ENCODE data around the gene PRRG1.
"Not testable (repeated sequence)": the region's sequence is repeated elsewhere in the genome, so short reads cannot be mapped to it uniquely, and the experiment has no call there.

Gene PRRG1

GRCh38 chrX:37462346-37462745, 113.2 kb downstream of the PRRG1 start:
- no peak for DNase-seq
- intact Hi-C loops (cut with DNase I): no loop called here

DNA sequence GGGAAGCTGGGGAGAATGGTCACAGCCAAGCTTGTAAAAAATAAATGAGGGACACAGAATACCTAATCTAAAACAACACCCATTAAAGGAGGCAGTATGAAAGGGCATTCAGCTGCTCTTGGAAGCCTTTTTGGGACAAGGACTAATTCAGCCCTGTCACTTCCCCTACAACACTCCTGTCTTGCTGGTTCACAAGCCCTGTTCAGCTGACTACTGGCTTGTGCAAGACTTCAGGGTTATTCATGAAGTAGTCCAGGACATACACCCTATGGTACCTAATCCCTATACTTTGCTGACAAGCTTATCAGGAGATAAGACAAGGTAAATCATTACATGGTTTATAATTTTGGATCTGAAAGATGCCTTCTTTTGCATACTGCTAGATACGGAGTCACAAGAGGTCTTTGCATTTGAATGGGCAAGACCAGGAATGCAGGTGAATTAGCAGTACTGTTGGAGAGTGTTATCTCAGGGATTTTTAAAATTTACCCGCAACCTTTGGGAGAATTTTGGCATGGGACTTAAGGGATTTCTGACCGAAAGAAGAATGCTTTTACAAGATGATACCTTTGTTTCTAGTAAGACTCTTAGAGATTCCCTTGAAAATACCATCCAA, 119.1 kb downstream of the PRRG1 start:
- DNase-seq: no peak
- intact Hi-C loops (cut with DNase I): no loop called here

GRCh38 chrX:37470711-37471110, 121.5 kb downstream of the PRRG1 start:
- DNase-seq: no peak
- intact Hi-C loops (cut with DNase I): no loop called here

DNA sequence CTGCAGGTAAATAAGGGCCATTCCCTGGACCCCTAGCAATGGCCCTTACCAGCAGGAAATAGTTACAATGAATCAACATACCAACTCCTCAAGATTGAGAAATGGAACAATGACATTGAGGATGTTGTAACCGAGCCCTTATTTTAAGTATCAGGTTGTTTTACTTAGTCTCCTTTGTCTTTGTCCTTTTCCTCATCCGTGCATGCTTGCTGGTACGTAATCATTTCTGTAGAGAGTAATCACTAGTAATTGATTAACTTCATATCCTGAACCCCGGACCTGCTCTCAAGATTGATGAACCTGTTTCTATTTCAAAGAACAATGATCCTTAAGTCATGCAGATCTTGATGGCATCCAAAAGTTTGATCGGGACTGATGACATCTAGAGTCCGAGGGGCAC, 123.7 kb downstream of the PRRG1 start:
- no peak for DNase-seq
- intact Hi-C loops (cut with DNase I): no loop called here

GRCh38 chrX:37474478-37474877, 125.3 kb downstream of the PRRG1 start:
- intact Hi-C loops (cut with DNase I): no loop called here
- DNase-seq: no peak

- DNase-seq: no peak
- intact Hi-C loops (cut with DNase I): no loop called here
Measured at GRCh38 chrX:37476571-37477170, 127.5 kb downstream of the PRRG1 start.

DNA sequence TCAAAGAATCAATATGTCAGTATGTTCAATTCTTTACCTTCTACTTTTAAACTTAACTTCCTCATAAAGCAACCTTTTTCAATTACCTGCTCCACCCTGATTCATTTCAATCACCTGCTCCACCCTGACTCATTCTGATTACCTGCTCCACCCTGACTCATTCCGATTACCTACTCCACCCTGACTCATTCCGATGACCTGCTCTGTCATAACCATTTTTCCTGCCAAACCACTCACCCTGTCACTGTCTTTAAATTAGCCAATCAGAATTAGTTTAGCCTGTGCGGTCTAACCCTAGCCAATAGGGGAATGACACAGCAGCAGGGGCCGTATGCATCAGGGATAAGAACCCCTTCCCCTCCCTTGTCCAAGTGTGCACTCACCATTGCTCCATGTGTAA, 135.2 kb downstream of the PRRG1 start:
- intact Hi-C loops (cut with DNase I); DNase-seq: not testable (repeated sequence)

DNA sequence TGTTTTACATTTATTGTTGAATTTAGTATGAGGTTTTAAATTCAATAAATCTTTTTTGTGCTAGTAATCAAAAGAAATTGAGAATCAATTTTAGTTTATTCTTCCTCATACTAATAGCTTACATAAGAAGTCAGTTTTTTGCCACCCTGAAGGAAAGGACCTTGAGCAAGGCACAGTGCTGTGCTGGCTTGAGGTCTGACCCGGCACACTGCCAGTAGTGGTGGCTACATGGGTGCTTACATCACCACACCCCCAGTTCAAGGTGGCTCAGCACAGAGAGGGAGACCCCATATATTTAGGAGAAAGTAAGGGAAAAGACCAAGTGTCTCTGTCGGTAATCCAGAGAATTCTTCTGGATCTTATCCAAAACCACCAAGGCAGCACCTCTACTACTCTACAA, 136.3 kb downstream of the PRRG1 start:
- intact Hi-C loops (cut with DNase I): no loop called here
- DNase-seq: no peak

DNA sequence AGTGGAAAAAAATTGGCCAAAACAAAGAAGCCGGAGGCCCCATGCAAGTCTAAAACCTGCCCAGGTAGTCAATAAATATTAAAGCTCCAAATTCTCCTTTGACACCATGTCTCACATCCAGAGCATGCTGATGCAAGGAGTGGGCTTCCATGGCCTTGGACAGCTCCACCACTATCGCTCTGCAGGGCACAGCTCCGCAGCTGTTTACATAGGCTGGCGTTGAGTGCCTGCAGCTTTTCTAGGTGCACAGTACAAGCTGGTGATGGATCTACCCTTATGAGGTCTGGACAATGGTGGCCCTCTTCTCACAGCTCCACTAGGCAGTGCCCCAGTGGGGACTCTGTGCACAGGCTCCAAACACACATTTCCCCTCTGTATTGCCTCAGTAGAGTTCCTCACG, 138.1 kb downstream of the PRRG1 start:
- intact Hi-C loops (cut with DNase I): no loop called here
- DNase-seq: no peak

DNA sequence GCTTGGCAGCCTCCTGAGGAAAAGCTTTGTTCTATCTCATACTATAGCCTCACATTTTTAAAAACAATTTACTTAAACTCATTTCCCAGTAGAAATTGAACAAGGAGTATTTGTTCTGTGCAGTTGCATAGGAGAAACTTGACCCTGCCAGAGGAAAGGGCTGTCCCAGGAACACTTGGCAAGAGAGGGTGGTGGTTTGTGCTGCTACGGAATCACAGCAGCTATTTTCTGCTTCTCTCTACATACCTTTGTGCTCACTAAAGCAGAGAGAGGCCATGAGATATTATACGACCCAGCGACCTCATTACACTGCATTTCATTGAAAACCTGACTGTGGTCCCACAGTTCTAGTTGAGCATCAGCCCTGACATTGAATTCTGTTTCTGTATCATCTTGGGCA, 139.2 kb downstream of the PRRG1 start:
- no peak for DNase-seq
- intact Hi-C loops (cut with DNase I): no loop called here

DNA sequence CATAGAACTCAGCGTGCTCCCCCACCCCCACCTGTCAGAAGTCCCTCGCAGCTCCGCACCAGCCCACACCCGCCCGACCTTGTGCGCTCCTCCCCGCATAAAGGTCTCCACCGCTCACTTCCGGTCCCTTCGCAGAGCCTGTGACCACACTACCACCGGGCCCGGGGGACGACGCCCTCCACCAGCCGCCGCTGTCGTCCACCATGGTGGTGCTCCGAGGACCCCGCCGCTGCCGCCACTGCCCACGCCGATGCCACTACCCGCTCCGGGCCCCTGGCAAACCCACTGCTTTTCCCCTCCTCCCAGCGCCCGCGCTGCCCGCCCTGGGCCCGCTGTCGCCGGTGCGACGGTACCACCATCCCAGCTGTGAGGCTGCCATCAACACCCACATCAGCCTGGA, 142.5 kb downstream of the PRRG1 start:
- intact Hi-C loops (cut with DNase I): no loop called here
- DNase-seq: peak in 1 of 10 donors; percentile 68

GRCh38 chrX:37495760-37496159, 146.6 kb downstream of the PRRG1 start:
- DNase-seq; intact Hi-C loops (cut with DNase I): not testable (repeated sequence)

GRCh38 chrX:37497126-37497525, 148.0 kb downstream of the PRRG1 start:
- intact Hi-C loops (cut with DNase I); DNase-seq: not testable (repeated sequence)

DNA sequence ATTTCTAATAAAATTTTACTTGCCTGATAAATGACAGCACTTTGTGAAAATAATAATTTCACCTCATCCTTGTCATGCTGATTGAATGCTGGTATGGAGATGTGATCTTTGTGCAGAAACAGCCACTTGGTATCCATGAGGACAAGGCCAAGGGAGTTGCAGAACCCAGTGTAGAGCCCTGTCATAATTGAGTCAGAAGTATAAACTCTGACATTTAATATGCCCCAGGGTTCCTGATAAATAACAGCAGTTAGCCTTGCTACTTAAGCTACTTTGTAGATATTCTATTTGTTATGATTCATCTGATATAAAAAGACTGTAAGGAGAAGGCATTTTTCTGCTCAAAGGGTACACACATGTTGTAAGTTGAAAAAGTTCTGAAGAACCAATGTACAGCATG, 149.2 kb downstream of the PRRG1 start:
- intact Hi-C loops (cut with DNase I); DNase-seq: not testable (repeated sequence)

GRCh38 chrX:37499649-37500048, 150.5 kb downstream of the PRRG1 start:
- DNase-seq; intact Hi-C loops (cut with DNase I): not testable (repeated sequence)

GRCh38 chrX:37504991-37505390, 155.8 kb downstream of the PRRG1 start:
- DNase-seq: peak in 1 of 10 donors; percentile 76

More at GRCh38 chrX:37504991-37505390, 155.8 kb downstream of the PRRG1 start:
- intact Hi-C loops (cut with DNase I): no loop called here
